ENCODE data around the gene LCE5A.

GRCh38 chr1:152539901-152540300 is 29.3 kb downstream of the LCE5A start:
- TF ChIP-seq POLR2AphosphoS5 (IDR thresholded peaks at IDR 0.05; ENCODE audit: low read depth, low read length) (no peak), SIN3A (IDR thresholded peaks at IDR 0.05; ENCODE audit: borderline replicate concordance, insufficient read depth, low read length) (no peak), REST (IDR thresholded peaks at IDR 0.05; ENCODE audit: insufficient read depth in 1 of 2, low read depth in 2 of 2, low read length in 2 of 2) (no peak), TAF1 (IDR thresholded peaks at IDR 0.05; ENCODE audit: borderline replicate concordance, insufficient read depth, low read length) (no peak)
